A204.1 (cell line): ENCODE data around the gene KLHL26.

Source experiments
- FAIRE-seq: peaks from 2 replicates; lab custom pipeline; 2012; peaks lifted over from hg19 to GRCh38; lab: Jason Lieb, UNC

The KLHL26 gene

DNA sequence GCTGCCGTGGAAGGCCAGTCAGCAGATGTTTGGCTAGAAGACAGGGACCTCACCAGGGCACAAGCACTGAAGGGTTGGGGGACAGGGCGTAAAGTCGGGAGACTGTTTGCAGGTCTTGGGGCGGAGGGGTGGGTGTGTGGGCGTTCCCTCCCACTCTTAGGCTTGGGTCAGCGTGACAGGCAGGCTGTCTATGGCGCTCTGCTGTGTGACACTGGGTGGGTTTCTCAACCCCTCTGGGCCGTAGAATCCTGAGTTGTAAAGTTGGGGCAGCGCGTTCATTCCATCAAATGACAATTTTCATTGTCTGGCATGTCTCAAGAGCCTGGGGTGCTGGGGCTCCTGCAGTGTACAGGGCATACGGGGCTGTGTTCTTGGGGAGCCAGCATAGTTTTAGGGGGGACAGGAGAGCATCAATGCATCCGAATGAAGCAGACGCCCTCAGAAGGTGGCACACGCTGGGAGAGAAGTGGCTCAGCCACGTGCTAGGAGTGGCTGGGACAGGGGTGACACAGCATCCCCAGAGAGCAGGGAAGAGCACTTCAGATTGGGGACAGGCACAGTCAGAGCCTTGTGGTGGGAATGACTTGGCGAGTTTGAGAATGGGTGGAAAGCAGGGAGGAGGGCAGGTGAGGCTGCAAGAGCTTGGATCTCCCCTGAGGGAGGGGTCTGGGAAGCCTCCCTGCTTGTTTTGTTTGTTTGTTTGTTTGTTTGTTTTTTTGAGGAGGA, 51.1 kb downstream of the KLHL26 start:
- no peak for FAIRE-seq

DNA sequence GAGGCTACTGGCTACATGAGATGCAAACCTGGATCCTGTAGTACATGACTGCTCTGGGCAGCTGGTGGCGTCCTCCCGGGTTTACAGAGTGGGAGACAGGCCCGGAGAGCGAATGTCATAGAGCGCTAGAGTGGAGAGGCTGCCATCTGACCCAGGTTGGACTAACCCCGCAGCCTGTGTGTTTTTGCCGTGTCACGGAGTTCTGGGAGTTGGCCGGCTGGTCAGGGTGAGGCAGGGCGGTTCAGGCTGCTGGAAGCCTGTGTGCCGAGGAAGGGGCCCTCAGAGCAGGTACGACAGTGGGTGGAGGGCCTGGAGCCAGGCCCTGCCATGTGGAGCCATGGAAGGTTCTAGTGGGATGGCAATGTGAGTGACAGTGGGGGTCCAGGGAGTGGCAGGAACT, 59.2 kb downstream of the KLHL26 start:
- no peak for FAIRE-seq

GRCh38 chr19:18697680-18698079, 60.9 kb downstream of the KLHL26 start:
- no peak for FAIRE-seq

- FAIRE-seq: no peak
Measured at GRCh38 chr19:18698321-18699167, 61.7 kb downstream of the KLHL26 start.

DNA sequence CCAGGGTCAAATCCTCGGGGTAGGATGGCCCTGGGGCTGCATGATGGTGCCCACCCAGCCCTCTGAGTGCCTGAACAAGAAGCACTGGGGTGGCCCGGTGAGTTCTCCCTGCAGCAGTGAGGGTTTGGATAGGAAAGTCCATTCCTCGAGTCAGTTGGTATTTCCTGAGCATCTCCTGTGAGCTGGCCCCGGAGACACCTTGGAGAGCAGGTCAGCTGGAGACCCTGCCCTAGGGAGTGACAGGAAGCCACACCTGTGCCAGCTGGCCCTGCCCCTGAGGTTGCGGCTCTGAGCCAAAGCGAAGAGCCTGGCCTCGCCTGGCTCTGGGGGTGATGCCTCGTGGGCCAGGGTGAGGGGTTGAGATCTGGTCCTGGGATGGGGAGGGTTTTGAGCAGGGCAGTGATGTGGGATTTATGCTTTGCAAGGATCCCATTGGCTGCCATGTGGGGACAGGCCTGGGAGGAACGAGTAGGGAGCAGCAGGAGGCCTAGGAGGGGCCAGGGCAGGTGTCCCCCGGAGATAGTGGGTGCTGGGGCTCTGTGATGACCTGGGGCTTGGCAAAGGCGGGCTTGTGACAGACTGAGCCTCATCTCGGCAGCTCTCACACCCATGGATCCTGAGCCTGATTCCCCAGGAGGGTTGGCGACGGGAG, 62.7 kb downstream of the KLHL26 start:
- FAIRE-seq: no peak

GRCh38 chr19:18700501-18701249, 63.8 kb downstream of the KLHL26 start:
- no peak for FAIRE-seq

DNA sequence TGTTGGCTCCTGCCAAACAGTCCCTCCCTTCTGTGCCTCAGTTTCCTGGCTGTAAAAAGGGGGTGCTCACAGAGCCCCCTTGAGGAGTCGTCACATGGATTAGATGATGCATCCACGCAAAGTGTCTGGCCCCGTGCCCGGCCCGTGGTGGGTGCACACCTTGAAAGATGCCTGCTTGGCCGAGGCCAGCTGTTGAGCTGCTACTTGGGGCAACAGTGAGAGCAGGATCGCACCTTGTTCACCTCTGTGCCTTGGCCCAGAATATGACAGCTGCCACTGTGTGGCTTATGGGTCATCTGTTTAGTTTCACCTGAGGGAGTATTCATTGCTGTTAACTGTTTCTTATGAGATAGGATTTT, 64.4 kb downstream of the KLHL26 start:
- FAIRE-seq: no peak

GRCh38 chr19:18704054-18704453, 67.2 kb downstream of the KLHL26 start:
- no peak for FAIRE-seq

- no peak for FAIRE-seq
Measured at GRCh38 chr19:18704971-18705370, 68.1 kb downstream of the KLHL26 start.

DNA sequence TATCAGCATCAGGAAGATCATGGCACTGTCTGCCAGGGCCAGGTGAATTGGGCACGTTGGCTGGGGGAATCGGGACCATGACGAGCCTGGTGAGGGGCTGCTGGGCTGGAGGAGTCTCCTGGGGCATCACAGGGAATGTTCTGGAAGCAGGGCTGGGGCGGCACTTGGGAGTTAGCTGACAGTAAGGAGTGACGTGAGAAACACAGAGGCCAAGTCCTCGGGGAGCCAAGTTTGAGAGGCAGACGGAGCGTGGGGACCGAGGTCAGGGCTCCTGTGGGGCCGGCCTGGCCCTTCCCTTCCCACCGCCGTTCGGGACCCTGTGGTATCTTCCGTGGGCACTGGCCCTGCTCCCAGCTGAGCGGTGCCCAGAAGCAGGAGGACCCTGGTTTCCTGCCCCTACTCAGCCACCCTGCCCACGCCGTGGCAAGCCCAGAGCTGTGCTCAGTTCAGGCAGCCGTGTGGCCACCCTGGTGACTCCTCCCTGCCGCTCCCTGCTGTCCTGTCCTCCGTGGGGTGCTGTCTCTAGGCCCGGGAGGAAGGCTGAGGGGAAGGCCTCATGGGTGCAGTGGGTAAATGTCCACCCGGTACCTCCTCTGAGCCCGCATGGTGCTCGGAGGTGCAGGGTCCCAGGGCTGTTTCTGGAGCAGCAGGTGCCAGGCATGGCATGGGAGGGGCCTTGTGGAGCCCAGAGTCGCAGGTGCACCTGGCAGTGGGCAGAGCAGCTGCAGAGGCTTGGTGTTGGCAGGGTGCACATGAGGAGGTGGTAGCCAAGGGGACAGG, 71.8 kb downstream of the KLHL26 start:
- no peak for FAIRE-seq

- no peak for FAIRE-seq
Measured at GRCh38 chr19:18709546-18709945, 72.7 kb downstream of the KLHL26 start.

DNA sequence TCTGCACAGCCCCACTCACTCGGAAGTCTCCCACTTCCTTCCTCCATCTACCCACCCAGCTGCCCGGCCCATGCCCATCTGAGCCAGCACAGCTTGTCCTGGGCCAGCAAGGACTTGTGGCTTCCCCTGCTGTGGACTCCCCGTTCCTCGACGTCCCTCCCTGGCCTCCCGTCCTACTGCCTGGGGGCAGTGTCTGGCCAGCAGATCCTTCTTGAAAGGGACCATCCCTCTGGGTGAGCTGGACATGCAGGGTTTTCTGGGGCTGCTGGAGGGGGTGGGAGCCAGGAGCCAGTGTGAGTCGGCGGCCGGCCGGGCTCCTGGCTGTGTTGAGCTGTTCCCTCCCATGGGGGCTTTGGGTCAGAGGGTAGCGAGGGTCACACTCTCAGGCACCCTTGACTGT, 73.4 kb downstream of the KLHL26 start:
- no peak for FAIRE-seq

GRCh38 chr19:18710996-18711751, 74.3 kb downstream of the KLHL26 start:
- FAIRE-seq: no peak

GRCh38 chr19:18711893-18712292, 75.1 kb downstream of the KLHL26 start:
- FAIRE-seq: no peak

GRCh38 chr19:18712981-18713380, 76.2 kb downstream of the KLHL26 start:
- no peak for FAIRE-seq

- FAIRE-seq: no peak
Measured at GRCh38 chr19:18713550-18714117, 76.8 kb downstream of the KLHL26 start.

- FAIRE-seq: no peak
Measured at GRCh38 chr19:18715416-18715815, 78.6 kb downstream of the KLHL26 start.

DNA sequence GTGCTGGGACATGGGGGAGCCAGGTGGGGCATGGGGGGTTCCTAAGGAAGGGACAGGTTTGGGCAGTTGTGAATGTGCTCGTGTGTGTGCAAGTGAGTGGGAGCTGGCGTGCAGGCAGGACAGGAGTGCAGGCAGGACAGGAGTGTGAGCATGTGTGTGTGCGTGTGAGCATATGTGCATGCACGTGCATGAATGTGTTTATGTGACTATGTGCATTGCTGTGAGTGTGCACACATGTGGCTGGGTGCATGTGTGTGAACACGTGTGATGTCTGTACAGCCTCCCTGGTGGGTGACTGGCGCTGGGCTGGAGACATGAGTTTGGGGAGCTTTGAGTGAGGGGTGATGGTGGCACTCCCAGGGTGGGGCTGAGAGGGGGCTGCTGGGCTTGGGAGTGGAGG, 80.0 kb downstream of the KLHL26 start:
- FAIRE-seq: no peak

- FAIRE-seq: no peak
Measured at GRCh38 chr19:18717601-18718000, 80.8 kb downstream of the KLHL26 start.

- FAIRE-seq: no peak
Measured at GRCh38 chr19:18718015-18718526, 81.2 kb downstream of the KLHL26 start.
